Thymus (tissue), 11 donors: ENCODE data around the gene SF3A1. TPM values are rescaled to one million over a fixed set of nuclear protein-coding genes. Genes with fewer than 3 reads are reported as not detected.
A peak's percentile ranks its signal among the peaks of the same experiment; 100 is the strongest.

Experiments
- DNase-seq, 9 donors: peaks; one replicate each; pipeline ENCODE4 v3.0.0-alpha.2; 2013; ENCODE audit warnings: low spot score in 9 of 9, low read depth in 6 of 9, missing footprints in 1 of 9
- H3K27ac ChIP-seq, 2 donors: one replicate each; pipeline ENCODE4 v1.5.1; 2013; ENCODE audit warnings: control low read depth in 1 of 2, low read depth in 1 of 2, low read length in 1 of 2, mild to moderate bottlenecking in 1 of 2, moderate library complexity in 1 of 2
- H3K27me3 ChIP-seq, 2 donors: one replicate each; pipeline ENCODE4 v1.5.1; 2013; ENCODE audit warnings: low read length in 1 of 2; ENCODE audit not compliant: control insufficient read depth in 2 of 2, insufficient read depth in 1 of 2
- H3K36me3 ChIP-seq, 2 donors: one replicate each; pipeline ENCODE4 v1.5.1; 2013; ENCODE audit warnings: low read length in 1 of 2, mild to moderate bottlenecking in 1 of 2, moderate library complexity in 1 of 2; ENCODE audit not compliant: control insufficient read depth in 2 of 2, insufficient read depth in 2 of 2
- H3K4me1 ChIP-seq, 2 donors: one replicate each; pipeline ENCODE4 v1.5.1; 2013; ENCODE audit warnings: low read length in 2 of 2; ENCODE audit not compliant: control insufficient read depth in 2 of 2, insufficient read depth in 2 of 2
- H3K4me3 ChIP-seq, 2 donors: one replicate each; pipeline ENCODE4 v1.5.1; 2013; ENCODE audit warnings: low read length in 2 of 2, control low read depth in 1 of 2, mild to moderate bottlenecking in 1 of 2
- H3K9me3 ChIP-seq, 2 donors: one replicate each; pipeline ENCODE4 v1.5.1; 2013; ENCODE audit warnings: low read length in 1 of 2, mild to moderate bottlenecking in 1 of 2; ENCODE audit not compliant: control insufficient read depth in 2 of 2, insufficient read depth in 1 of 2
- WGBS: extraction: QIAGEN DNeasy Blood & Tissue Kit; methylation state at CpG from one replicate; pipeline ENCODE4 v1.1.7; 2013; 5-methylcytosine and 5-hydroxymethylcytosine counted together
- polyA plus RNA-seq: library from polyadenylated mRNA; stranded (reverse); fragments of 200-250 nt; gene quantifications from one replicate; pipeline ENCODE4 v1.2.3, GENCODE V29; 2013
- total RNA-seq: library from RNA; stranded (reverse); fragments of 120-200 nt; gene quantifications from one replicate; pipeline ENCODE4 v1.2.4, GENCODE V29; 2013
- donor health status: healthy.

The SF3A1 gene
- total and polyA plus RNA-seq, 2 donors, result 25.7 to 26.9 TPM

GRCh38 chr22:30362651-30363281 is 6.1 kb upstream of the SF3A1 start:
- Histone ChIP-seq H3K9me3 (no peaks in the 10 kb centered on the region), H3K4me3 (no peak overlapping the region), H3K4me1 (peaks cover 0 to 23% of the 10 kb centered on the region in 2 donors), H3K27ac (no peak overlapping the region), H3K27me3 (no peaks in the 10 kb centered on the region), H3K36me3 (peaks cover 0 to 4% of the 10 kb centered on the region in 2 donors)
- 86% methylated on average over 7 of the region's 7 CpGs for WGBS
- peak in 1 of 9 donors; percentile 22 for DNase-seq

GRCh38 chr22:30361916-30362650 is 5.4 kb upstream of the SF3A1 start:
- WGBS, result 87% methylated on average over 10 of the region's 10 CpGs
- no peak overlapping the region for H3K4me3 ChIP-seq
- H3K27me3 ChIP-seq, result no peaks in the 10 kb centered on the region
- DNase-seq, result no peak
- H3K9me3 ChIP-seq, result no peaks in the 10 kb centered on the region
- peaks cover 0 to 4% of the 10 kb centered on the region in 2 donors for H3K36me3 ChIP-seq
- no peak overlapping the region for H3K27ac ChIP-seq
- peaks cover 2 to 29% of the 10 kb centered on the region in 2 donors for H3K4me1 ChIP-seq

GRCh38 chr22:30358541-30358940 is 1.8 kb upstream of the SF3A1 start:
- no peaks in the 10 kb centered on the region for H3K9me3 ChIP-seq
- H3K36me3 ChIP-seq, result peaks cover 0 to 12% of the 10 kb centered on the region in 2 donors
- 97% methylated on average over 6 of the region's 6 CpGs for WGBS
- no peak overlapping the region for H3K27ac ChIP-seq
- H3K4me3 ChIP-seq, result no peak overlapping the region
- no peaks in the 10 kb centered on the region for H3K27me3 ChIP-seq
- H3K4me1 ChIP-seq, result peaks cover 15 to 47% of the 10 kb centered on the region in 2 donors
- no peak for DNase-seq

- DNase-seq, result no peak
- Histone ChIP-seq H3K9me3 (no peaks in the 10 kb centered on the region), H3K27me3 (no peaks in the 10 kb centered on the region), H3K36me3 (peaks cover 6 to 17% of the 10 kb centered on the region in 2 donors), H3K27ac (no peak overlapping the region), H3K4me3 (no peak overlapping the region), H3K4me1 (peaks cover 15 to 42% of the 10 kb centered on the region in 2 donors)
- 78% methylated on average over 22 of the region's 22 CpGs for WGBS
Observed at GRCh38 chr22:30357650-30358215, 1.0 kb upstream of the SF3A1 start.

- 4% methylated on average over 9 of the region's 9 CpGs for WGBS
- Histone ChIP-seq H3K36me3 (peaks cover 12 to 22% of the 10 kb centered on the region in 2 donors), H3K27me3 (no peaks in the 10 kb centered on the region), H3K4me3 (peak overlapping the region; percentile 94 to 98), H3K9me3 (no peaks in the 10 kb centered on the region), H3K4me1 (peaks cover 15 to 37% of the 10 kb centered on the region in 2 donors), H3K27ac (peak overlapping the region in 1 of 2 donors; percentile 60)
- peak in 4 of 9 donors; percentile 23 to 56 (median 32) for DNase-seq
Observed at GRCh38 chr22:30357236-30357570, 509 bp upstream of the SF3A1 start.

GRCh38 chr22:30354644-30355043 is 2.0 kb downstream of the SF3A1 start:
- Histone ChIP-seq H3K4me1 (peaks cover 15 to 26% of the 10 kb centered on the region in 2 donors), H3K4me3 (no peak overlapping the region), H3K27ac (no peak overlapping the region), H3K27me3 (no peaks in the 10 kb centered on the region), H3K36me3 (peaks cover 35 to 48% of the 10 kb centered on the region in 2 donors), H3K9me3 (no peaks in the 10 kb centered on the region)
- DNase-seq, result no peak
- WGBS, result 87% methylated on average over 5 of the region's 5 CpGs

- Histone ChIP-seq H3K36me3 (peaks cover 53 to 79% of the 10 kb centered on the region in 2 donors), H3K27ac (no peak overlapping the region), H3K9me3 (no peaks in the 10 kb centered on the region), H3K4me3 (no peak overlapping the region), H3K4me1 (peaks cover 12 to 30% of the 10 kb centered on the region in 2 donors), H3K27me3 (no peaks in the 10 kb centered on the region)
- DNase-seq, result no peak
- WGBS, result 95% methylated on average over 3 of the region's 3 CpGs
Observed at GRCh38 chr22:30351226-30351625, 5.5 kb downstream of the SF3A1 start.

- H3K9me3 ChIP-seq, result no peaks in the 10 kb centered on the region
- H3K36me3 ChIP-seq, result peaks cover 77 to 94% of the 10 kb centered on the region in 2 donors
- 94% methylated on average over 4 of the region's 4 CpGs for WGBS
- no peak overlapping the region for H3K4me3 ChIP-seq
- H3K27me3 ChIP-seq, result no peaks in the 10 kb centered on the region
- H3K27ac ChIP-seq, result peak overlapping the region in 1 of 2 donors; percentile 81
- peaks cover 0 to 14% of the 10 kb centered on the region in 2 donors for H3K4me1 ChIP-seq
- DNase-seq, result peak in 1 of 9 donors; percentile 13
Observed at GRCh38 chr22:30348809-30349208, 7.9 kb downstream of the SF3A1 start.

- Histone ChIP-seq H3K4me1 (peaks cover 0 to 14% of the 10 kb centered on the region in 2 donors), H3K4me3 (no peak overlapping the region), H3K36me3 (peaks cover 80 to 95% of the 10 kb centered on the region in 2 donors)
Observed at GRCh38 chr22:30348404-30348803, 8.3 kb downstream of the SF3A1 start.

More at GRCh38 chr22:30348404-30348803, 8.3 kb downstream of the SF3A1 start:
- Histone ChIP-seq H3K9me3 (no peaks in the 10 kb centered on the region), H3K27ac (peak overlapping the region; percentile 21 to 81), H3K27me3 (no peaks in the 10 kb centered on the region)
- WGBS, result 99% methylated on average over 4 of the region's 4 CpGs
- no peak for DNase-seq
